OCI-LY7 (cell line): ENCODE measurements around the gene WWOX.

Source experiments
- EZH2phosphoT487 ChIP-seq: fragments of 200-600 bp; sonication (generic); IDR thresholded peaks from 2 replicates; pipeline ENCODE4 v1.6.1; 2018; ENCODE audit warnings: low read depth, borderline replicate concordance, mild to moderate bottlenecking, mixed run types, antibody characterized with exemption, low read length, moderate library complexity, mixed read lengths
- TF ChIP-seq, protein P1 (sequence below): fragments of 200-600 bp; sonication (generic); conservative IDR thresholded peaks from 2 replicates; pipeline ENCODE4 v1.5.1; 2014; ENCODE audit warnings: mild to moderate bottlenecking, antibody characterized with exemption, low read length, moderate library complexity, mixed read lengths

DNA sequence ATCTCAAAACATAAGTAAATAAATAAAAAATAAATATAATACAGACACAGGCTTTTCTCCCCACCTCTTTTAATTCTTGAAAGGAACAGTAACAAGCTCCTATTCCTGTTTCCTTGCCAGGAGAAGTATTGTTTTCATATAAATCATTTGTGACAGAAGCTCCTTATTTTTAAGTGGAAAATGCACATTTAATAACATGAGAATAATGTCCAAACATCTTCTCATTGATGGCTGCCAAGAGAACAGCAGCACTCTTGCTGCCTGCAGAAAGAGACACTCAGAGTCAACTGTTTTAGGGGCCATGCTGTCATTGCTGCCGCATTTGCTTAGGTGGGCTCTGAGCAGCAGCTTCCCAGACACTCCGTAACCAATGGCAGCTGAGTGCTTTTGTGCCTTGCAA, 580.1 kb downstream of the WWOX start:
- TF ChIP-seq, protein P1, sequence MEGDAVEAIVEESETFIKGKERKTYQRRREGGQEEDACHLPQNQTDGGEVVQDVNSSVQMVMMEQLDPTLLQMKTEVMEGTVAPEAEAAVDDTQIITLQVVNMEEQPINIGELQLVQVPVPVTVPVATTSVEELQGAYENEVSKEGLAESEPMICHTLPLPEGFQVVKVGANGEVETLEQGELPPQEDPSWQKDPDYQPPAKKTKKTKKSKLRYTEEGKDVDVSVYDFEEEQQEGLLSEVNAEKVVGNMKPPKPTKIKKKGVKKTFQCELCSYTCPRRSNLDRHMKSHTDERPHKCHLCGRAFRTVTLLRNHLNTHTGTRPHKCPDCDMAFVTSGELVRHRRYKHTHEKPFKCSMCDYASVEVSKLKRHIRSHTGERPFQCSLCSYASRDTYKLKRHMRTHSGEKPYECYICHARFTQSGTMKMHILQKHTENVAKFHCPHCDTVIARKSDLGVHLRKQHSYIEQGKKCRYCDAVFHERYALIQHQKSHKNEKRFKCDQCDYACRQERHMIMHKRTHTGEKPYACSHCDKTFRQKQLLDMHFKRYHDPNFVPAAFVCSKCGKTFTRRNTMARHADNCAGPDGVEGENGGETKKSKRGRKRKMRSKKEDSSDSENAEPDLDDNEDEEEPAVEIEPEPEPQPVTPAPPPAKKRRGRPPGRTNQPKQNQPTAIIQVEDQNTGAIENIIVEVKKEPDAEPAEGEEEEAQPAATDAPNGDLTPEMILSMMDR: no peak
- no peak for TF ChIP-seq EZH2phosphoT487
